ENCODE results near the gene SAPCD2. TPM values are rescaled to one million over a fixed set of nuclear protein-coding genes. Genes with fewer than 3 reads are reported as not detected.

SAPCD2 gene
- total and polyA plus RNA-seq, 4 donors = 1.3 to 2.1 (median 1.6) TPM

DNA sequence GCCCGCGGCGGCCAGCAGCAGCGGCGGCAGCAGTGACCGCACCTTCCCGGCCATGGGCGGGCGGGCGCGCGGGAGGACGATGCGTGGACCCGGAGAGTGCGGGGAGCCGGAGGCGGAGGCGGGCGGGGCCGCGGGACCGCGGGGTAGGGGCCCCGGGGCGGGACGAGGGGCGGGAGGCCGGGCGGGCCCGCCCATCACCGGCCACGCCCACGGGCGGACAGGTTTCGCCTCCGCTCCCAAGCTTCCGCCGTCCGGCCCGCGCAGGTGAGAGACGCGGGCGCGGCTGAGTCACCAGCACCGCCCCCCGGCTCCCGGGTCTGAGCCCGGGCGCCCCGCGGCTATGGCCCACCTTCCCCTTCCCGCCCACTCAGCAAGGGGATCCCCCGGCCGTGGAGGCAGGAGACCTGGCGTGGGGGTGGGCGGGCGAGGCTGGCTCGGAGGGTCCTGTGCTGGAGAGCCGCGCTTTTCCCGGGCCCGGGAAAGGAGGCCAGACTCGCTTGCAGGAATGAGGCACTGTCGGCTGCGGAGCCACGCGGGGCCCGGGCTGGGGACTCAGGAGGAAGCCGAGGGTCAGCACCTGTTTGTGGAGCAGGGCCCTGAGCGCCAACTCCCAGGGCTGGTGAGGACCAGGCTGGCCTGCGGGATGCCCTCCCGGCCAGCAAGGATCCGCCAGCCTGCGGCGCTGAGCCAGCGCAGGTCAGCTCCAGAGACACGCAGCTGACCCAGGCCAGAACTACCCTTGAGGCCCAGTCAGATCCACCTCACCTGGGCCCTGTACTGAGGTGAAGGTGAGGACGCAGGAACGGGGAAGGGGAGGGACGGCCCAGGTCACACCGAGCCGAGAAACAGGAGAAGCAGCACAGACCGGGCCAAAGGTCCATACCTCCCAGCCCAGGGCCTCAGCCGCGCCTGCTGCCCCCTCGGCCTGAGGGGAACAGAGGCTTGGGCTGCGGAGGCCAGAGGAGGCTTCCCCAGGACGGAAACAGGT is 16.1 kb downstream of the SAPCD2 start, which contains the start of gene ENTPD2:
Gene ENTPD2, minus strand, starts transcription at position 118 of the 988 bp plus-strand sequence. Its CDS starts 64 bp downstream, at position 54.
- Histone ChIP-seq H3K9me3 (ENCODE audit: control insufficient read depth in 4 of 4, insufficient read depth in 3 of 4, low read length in 3 of 4) (peaks cover 0 to under 1% (median 0%) of the 10 kb centered on the region in 4 donors), H3K27ac (ENCODE audit: low read depth in 1 of 2, low read length in 1 of 2) (no peak within 1 kb of the TSS), H3K27me3 (ENCODE audit: control insufficient read depth in 3 of 3, insufficient read depth in 3 of 3, low read length in 2 of 3) (peaks cover 0 to 21% (median 4%) of the 10 kb centered on the region in 3 donors), H3K4me1 (ENCODE audit: control insufficient read depth in 5 of 5, insufficient read depth in 5 of 5, low read length in 5 of 5) (peaks cover 0 to 39% (median 12%) of the 10 kb centered on the region in 5 donors), H3K4me3 (peak within 1 kb of the TSS; percentile 13), H3K9ac (ENCODE audit: insufficient read depth in 1 of 2, low read length in 2 of 2) (no peak within 1 kb of the TSS), H3K36me3 (ENCODE audit: control insufficient read depth in 4 of 4, insufficient read depth in 4 of 4, low read length in 4 of 4) (no peaks in the 10 kb centered on the region)
- TF ChIP-seq, protein P1, sequence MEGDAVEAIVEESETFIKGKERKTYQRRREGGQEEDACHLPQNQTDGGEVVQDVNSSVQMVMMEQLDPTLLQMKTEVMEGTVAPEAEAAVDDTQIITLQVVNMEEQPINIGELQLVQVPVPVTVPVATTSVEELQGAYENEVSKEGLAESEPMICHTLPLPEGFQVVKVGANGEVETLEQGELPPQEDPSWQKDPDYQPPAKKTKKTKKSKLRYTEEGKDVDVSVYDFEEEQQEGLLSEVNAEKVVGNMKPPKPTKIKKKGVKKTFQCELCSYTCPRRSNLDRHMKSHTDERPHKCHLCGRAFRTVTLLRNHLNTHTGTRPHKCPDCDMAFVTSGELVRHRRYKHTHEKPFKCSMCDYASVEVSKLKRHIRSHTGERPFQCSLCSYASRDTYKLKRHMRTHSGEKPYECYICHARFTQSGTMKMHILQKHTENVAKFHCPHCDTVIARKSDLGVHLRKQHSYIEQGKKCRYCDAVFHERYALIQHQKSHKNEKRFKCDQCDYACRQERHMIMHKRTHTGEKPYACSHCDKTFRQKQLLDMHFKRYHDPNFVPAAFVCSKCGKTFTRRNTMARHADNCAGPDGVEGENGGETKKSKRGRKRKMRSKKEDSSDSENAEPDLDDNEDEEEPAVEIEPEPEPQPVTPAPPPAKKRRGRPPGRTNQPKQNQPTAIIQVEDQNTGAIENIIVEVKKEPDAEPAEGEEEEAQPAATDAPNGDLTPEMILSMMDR (IDR thresholded peaks at IDR 0.05; ENCODE audit: control extremely low read depth, extremely low read depth) = no peak
- ATAC-seq (ENCODE audit: insufficient read depth, low FRiP score) = peak; percentile 68
- no peak for DNase-seq
- 23 to 29% methylated on average over 60 to 90 of the region's 90 CpGs for WGBS, 2 donors

- no peak overlapping the region for H3K9ac ChIP-seq (ENCODE audit: insufficient read depth in 1 of 2, low read length in 2 of 2)
- H3K27me3 ChIP-seq (ENCODE audit: control insufficient read depth in 3 of 3, insufficient read depth in 3 of 3, low read length in 2 of 3) = peaks cover 3 to 27% (median 4%) of the 10 kb centered on the region in 3 donors
- no peaks in the 10 kb centered on the region for H3K36me3 ChIP-seq (ENCODE audit: control insufficient read depth in 4 of 4, insufficient read depth in 4 of 4, low read length in 4 of 4)
- H3K9me3 ChIP-seq (ENCODE audit: control insufficient read depth in 4 of 4, insufficient read depth in 3 of 4, low read length in 3 of 4) = peaks cover 0 to 3% (median 0%) of the 10 kb centered on the region in 4 donors
- H3K4me1 ChIP-seq (ENCODE audit: control insufficient read depth in 5 of 5, insufficient read depth in 5 of 5, low read length in 5 of 5) = peaks cover 0 to 39% (median 12%) of the 10 kb centered on the region in 5 donors
- H3K4me3 ChIP-seq = peak overlapping the region; percentile 13
- no peak for DNase-seq
- no peak overlapping the region for H3K27ac ChIP-seq (ENCODE audit: low read depth in 1 of 2, low read length in 1 of 2)
- TF ChIP-seq, protein P1 (IDR thresholded peaks at IDR 0.05; ENCODE audit: control extremely low read depth, extremely low read depth) = no peak
- no peak for ATAC-seq (ENCODE audit: insufficient read depth, low FRiP score)
- WGBS, 2 donors = 13% methylated on average over 59 to 71 of the region's 71 CpGs
Measured at GRCh38 chr9:137052998-137053943, 17.1 kb downstream of the SAPCD2 start.

GRCh38 chr9:137052293-137052692 is 18.1 kb downstream of the SAPCD2 start:
- peaks cover 0 to 3% (median 0%) of the 10 kb centered on the region in 4 donors for H3K9me3 ChIP-seq (ENCODE audit: control insufficient read depth in 4 of 4, insufficient read depth in 3 of 4, low read length in 3 of 4)
- WGBS, 2 donors = 77 to 90% methylated on average over 8 of the region's 8 CpGs
- H3K27me3 ChIP-seq (ENCODE audit: control insufficient read depth in 3 of 3, insufficient read depth in 3 of 3, low read length in 2 of 3) = peaks cover 7 to 32% (median 12%) of the 10 kb centered on the region in 3 donors
- TF ChIP-seq, protein P1 (IDR thresholded peaks at IDR 0.05; ENCODE audit: control extremely low read depth, extremely low read depth) = no peak
- H3K4me1 ChIP-seq (ENCODE audit: control insufficient read depth in 5 of 5, insufficient read depth in 5 of 5, low read length in 5 of 5) = peaks cover 0 to 38% (median 12%) of the 10 kb centered on the region in 5 donors
- no peak overlapping the region for H3K27ac ChIP-seq (ENCODE audit: low read depth in 1 of 2, low read length in 1 of 2)
- ATAC-seq (ENCODE audit: insufficient read depth, low FRiP score) = no peak
- H3K4me3 ChIP-seq = no peak overlapping the region
- no peaks in the 10 kb centered on the region for H3K36me3 ChIP-seq (ENCODE audit: control insufficient read depth in 4 of 4, insufficient read depth in 4 of 4, low read length in 4 of 4)
- H3K9ac ChIP-seq (ENCODE audit: insufficient read depth in 1 of 2, low read length in 2 of 2) = no peak overlapping the region
- DNase-seq = no peak

All from lung (tissue), 12 donors.